ENCODE measurements around the gene MOB3B.
"Not testable (repeated sequence)": the region's sequence is repeated elsewhere in the genome, so short reads cannot be mapped to it uniquely, and the experiment has no call there.

Gene MOB3B

GRCh38 chr9:27422279-27422834, 107.3 kb downstream of the MOB3B start:
- no peaks in the 10 kb centered on the region for H3K9me3 ChIP-seq
- TF ChIP-seq, protein P1, sequence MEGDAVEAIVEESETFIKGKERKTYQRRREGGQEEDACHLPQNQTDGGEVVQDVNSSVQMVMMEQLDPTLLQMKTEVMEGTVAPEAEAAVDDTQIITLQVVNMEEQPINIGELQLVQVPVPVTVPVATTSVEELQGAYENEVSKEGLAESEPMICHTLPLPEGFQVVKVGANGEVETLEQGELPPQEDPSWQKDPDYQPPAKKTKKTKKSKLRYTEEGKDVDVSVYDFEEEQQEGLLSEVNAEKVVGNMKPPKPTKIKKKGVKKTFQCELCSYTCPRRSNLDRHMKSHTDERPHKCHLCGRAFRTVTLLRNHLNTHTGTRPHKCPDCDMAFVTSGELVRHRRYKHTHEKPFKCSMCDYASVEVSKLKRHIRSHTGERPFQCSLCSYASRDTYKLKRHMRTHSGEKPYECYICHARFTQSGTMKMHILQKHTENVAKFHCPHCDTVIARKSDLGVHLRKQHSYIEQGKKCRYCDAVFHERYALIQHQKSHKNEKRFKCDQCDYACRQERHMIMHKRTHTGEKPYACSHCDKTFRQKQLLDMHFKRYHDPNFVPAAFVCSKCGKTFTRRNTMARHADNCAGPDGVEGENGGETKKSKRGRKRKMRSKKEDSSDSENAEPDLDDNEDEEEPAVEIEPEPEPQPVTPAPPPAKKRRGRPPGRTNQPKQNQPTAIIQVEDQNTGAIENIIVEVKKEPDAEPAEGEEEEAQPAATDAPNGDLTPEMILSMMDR (IDR thresholded peaks at IDR 0.05) = no peak
- no peaks in the 10 kb centered on the region for H3K27me3 ChIP-seq
- no peak overlapping the region for H3K4me3 ChIP-seq (ENCODE audit: low read depth in 1 of 2, low read length in 1 of 2)
- no peaks in the 10 kb centered on the region for H3K36me3 ChIP-seq
- H3K27ac ChIP-seq = no peak overlapping the region
- no peaks in the 10 kb centered on the region for H3K4me1 ChIP-seq (ENCODE audit: control insufficient read depth in 1 of 2, insufficient read depth in 1 of 2, low read depth in 1 of 2, low read length in 1 of 2)

GRCh38 chr9:27421577-27421976, 108.0 kb downstream of the MOB3B start:
- H3K27me3 ChIP-seq = no peaks in the 10 kb centered on the region
- no peak overlapping the region for H3K4me3 ChIP-seq (ENCODE audit: low read depth in 1 of 2, low read length in 1 of 2)
- no peaks in the 10 kb centered on the region for H3K4me1 ChIP-seq (ENCODE audit: control insufficient read depth in 1 of 2, insufficient read depth in 1 of 2, low read depth in 1 of 2, low read length in 1 of 2)
- TF ChIP-seq, protein P1 (IDR thresholded peaks at IDR 0.05) = no peak
- H3K9me3 ChIP-seq = no peaks in the 10 kb centered on the region
- no peaks in the 10 kb centered on the region for H3K36me3 ChIP-seq
- no peak overlapping the region for H3K27ac ChIP-seq

DNA sequence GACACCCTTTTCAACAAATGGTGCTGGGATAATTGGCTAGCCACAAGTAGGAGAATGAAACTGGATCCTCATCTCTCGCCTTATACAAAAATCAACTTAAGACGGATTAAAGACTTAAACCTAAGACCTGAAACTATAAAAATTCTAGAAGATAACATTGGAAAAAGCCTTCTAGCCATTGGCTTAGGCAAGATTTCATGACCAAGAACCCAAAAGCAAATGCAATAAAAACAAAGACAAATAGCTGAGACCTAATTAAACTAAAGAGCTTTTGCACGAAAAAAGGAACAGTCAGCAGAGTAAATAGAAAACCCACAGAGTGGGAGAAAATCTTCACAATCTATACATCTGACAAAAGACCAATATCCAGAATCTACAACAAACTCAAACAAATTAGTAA, 110.1 kb downstream of the MOB3B start:
- not testable (repeated sequence) for H3K4me3 ChIP-seq (ENCODE audit: low read depth in 1 of 2, low read length in 1 of 2); H3K27ac ChIP-seq; H3K27me3 ChIP-seq; H3K36me3 ChIP-seq; H3K9me3 ChIP-seq; H3K4me1 ChIP-seq (ENCODE audit: control insufficient read depth in 1 of 2, insufficient read depth in 1 of 2, low read depth in 1 of 2, low read length in 1 of 2)

DNA sequence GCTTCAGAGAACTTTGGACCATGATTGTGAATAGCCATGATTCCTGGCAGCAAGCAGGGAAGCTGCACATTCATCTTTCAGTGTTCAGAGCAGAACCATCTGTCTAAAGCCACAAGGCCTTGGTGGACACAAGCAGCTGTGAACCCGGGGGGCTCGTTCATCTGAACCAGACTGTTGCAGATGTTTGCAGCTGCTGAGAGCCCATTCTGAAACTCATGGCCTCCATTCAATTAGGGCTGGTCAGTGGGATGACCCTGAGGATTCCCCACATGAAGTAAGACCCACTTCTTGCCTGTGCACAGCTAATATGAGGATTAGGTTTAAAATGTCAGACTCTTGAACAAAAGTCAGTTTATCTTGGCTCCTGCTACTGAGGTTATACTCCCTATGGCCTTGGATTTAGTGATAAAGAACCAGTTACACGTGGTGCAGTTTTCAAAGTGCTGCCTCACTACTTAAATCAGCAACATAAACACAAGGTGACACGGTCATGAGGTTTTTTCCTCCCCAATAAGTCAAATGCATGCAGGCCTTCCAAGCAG, 115.3 kb downstream of the MOB3B start:
- H3K27me3 ChIP-seq = no peaks in the 10 kb centered on the region
- H3K36me3 ChIP-seq = no peaks in the 10 kb centered on the region
- no peak overlapping the region for H3K4me3 ChIP-seq (ENCODE audit: low read depth in 1 of 2, low read length in 1 of 2)
- no peak overlapping the region for H3K27ac ChIP-seq
- H3K9me3 ChIP-seq = no peaks in the 10 kb centered on the region
- H3K4me1 ChIP-seq (ENCODE audit: control insufficient read depth in 1 of 2, insufficient read depth in 1 of 2, low read depth in 1 of 2, low read length in 1 of 2) = no peaks in the 10 kb centered on the region
- TF ChIP-seq, protein P1 (IDR thresholded peaks at IDR 0.05) = no peak

DNA sequence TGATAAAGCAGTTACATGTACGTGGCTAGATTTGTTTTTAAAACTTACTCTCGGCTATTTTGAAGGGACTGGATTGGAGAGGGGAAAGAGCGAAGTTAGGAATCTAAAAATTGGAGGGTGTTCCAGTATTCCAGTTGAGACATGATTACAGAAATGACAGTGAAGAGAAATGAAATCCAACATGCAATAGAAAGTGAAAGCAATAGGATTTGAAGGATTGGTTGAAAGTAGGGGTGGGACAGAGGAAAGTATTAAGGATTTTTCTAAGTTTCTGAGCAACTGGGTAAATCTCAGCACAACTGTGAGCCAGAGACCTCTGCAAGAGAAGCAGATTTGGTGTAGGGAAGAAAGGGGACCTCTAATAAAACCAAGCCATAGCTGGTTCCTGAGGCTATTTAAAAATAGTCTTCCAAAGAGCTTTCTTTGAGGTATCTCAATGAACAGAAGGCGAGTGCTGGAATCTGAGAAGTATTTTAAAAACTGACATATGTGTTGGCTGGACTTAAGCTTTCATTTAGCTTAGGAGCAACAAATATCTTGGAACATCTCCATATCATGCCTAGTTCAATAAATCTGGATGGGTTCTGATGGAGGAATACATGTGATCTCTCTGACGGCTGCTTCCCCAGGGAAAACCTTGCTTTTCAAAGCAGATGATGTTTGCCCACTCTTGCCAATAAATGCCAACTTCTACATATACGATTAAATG, 115.9 kb downstream of the MOB3B start:
- TF ChIP-seq, protein P1 (IDR thresholded peaks at IDR 0.05) = no peak
- Histone ChIP-seq H3K4me1 (ENCODE audit: control insufficient read depth in 1 of 2, insufficient read depth in 1 of 2, low read depth in 1 of 2, low read length in 1 of 2) (no peaks in the 10 kb centered on the region), H3K9me3 (no peaks in the 10 kb centered on the region), H3K36me3 (no peaks in the 10 kb centered on the region), H3K4me3 (ENCODE audit: low read depth in 1 of 2, low read length in 1 of 2) (no peak overlapping the region), H3K27me3 (no peaks in the 10 kb centered on the region), H3K27ac (no peak overlapping the region)

DNA sequence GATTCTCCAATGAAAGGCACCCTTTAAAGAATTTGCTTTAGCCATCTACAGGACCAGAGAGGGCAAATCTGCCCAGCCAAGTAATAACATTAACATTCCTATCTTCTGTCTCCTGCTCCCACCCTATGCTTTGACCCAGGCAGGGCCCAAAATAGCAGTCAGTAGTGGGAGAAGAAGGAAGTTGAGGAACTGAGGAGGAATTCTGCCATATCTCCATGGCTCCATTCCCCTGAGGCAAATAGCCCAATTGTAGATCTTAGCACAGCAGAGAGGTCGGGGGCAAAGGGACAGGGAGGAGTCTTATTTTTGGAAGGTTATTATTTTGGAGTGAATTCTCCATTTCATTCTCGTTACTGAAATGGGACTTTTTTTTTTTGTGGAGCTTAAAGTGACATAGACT, 116.7 kb downstream of the MOB3B start:
- H3K4me3 ChIP-seq (ENCODE audit: low read depth in 1 of 2, low read length in 1 of 2) = no peak overlapping the region

More for the DNA sequence above, 116.7 kb downstream of the MOB3B start:
- Histone ChIP-seq H3K27me3 (no peaks in the 10 kb centered on the region), H3K27ac (no peak overlapping the region), H3K9me3 (no peaks in the 10 kb centered on the region), H3K36me3 (no peaks in the 10 kb centered on the region), H3K4me1 (ENCODE audit: control insufficient read depth in 1 of 2, insufficient read depth in 1 of 2, low read depth in 1 of 2, low read length in 1 of 2) (no peaks in the 10 kb centered on the region)
- TF ChIP-seq, protein P1 (IDR thresholded peaks at IDR 0.05) = no peak
